Gastrocnemius medialis (tissue), 4 donors: ENCODE measurements around the gene LDLRAP1. TPM values are rescaled to one million over a fixed set of nuclear protein-coding genes. Genes with fewer than 3 reads are reported as not detected.
"Not testable (repeated sequence)": the region's sequence is repeated elsewhere in the genome, so short reads cannot be mapped to it uniquely, and the experiment has no call there.

Experiments
- ATAC-seq, 2 donors: fragments of 150-250 bp; one replicate each; pipeline ENCODE4 v1.9.1; 2016
- DNase-seq, 2 donors: peaks; one replicate each; pipeline ENCODE4 v3.0.0-alpha.2; 2019
- H3K27ac ChIP-seq, 4 donors: fragments of 200-600 bp; sonication (generic); 1 replicate in 1 of 4; 2 replicates in 3 of 4; pipeline ENCODE4 v1.5.1; 2016 to 2018; ENCODE audit warnings: mild to moderate bottlenecking in 2 of 4, moderate library complexity in 1 of 4
- H3K27me3 ChIP-seq, 3 donors: fragments of 200-600 bp; sonication (generic) in 2 of 3; 1 replicate in 1 of 3; 2 replicates in 2 of 3; pipeline versions ENCODE4 v1.5.1 to v1.6.0; 2016 to 2019; ENCODE audit warnings: mild to moderate bottlenecking in 1 of 3, moderate library complexity in 1 of 3
- H3K36me3 ChIP-seq, 2 donors: fragments of 200-600 bp; sonication (generic) in 1 of 2; one replicate each; pipeline ENCODE4 v1.5.1; 2017 to 2018
- H3K4me1 ChIP-seq, 2 donors: fragments of 200-600 bp; sonication (generic) in 1 of 2; one replicate each; pipeline ENCODE4 v1.5.1; 2016 to 2017; ENCODE audit warnings: mild to moderate bottlenecking in 2 of 2
- H3K4me3 ChIP-seq, 4 donors: fragments of 200-600 bp; sonication (generic) in 3 of 4; 1 replicate in 1 of 4; 2 replicates in 3 of 4; pipeline ENCODE4 v1.5.1; 2016 to 2019; ENCODE audit warnings: mild to moderate bottlenecking in 2 of 4
- H3K9me3 ChIP-seq, 3 donors: fragments of 200-600 bp; sonication (generic) in 2 of 3; 1 replicate in 1 of 3; 2 replicates in 2 of 3; pipeline ENCODE4 v1.5.1; 2016 to 2019
- POLR2A ChIP-seq, 2 donors: fragments of 450-650 bp; IDR thresholded peaks; one replicate each; pipeline ENCODE4 v1.6.1; 2017; ENCODE audit warnings: antibody characterized with exemption in 2 of 2, mild to moderate bottlenecking in 2 of 2, moderate library complexity in 2 of 2
- in situ Hi-C, 4 donors: fragments of 200-750 bp; cut with MboI; loops; one replicate each; pipeline versions ENCODE4 v1.15.0 to v1.8.0; 2017; ENCODE audit warnings: low sequenced_read_pairs in 4 of 4
- intact Hi-C: fragments of 100-400 bp; cut with DNase I; formaldehyde crosslinking; loops from one replicate; pipeline ENCODE4 v1.15.1; 2023; ENCODE audit warnings: low total_unique reads
- total RNA-seq, 4 donors: library from RNA; depleted of rRNA; stranded (reverse); fragments of >200 nt; gene quantifications; one replicate each; pipeline versions ENCODE4 v1.1.0 to v1.2.3, GENCODE V29; 2016
- TF ChIP-seq, protein P1 (sequence below), 5 experiments: fragments of 450-650 bp in 3 of 5; fragments of 200-600 bp in 2 of 5; sonication (generic) in 2 of 5; IDR thresholded peaks in 4 of 5; conservative IDR thresholded peaks in 1 of 5; 1 replicate in 4 of 5; 2 replicates in 1 of 5; pipeline ENCODE4 v1.5.1; 2016 to 2019; ENCODE audit warnings: antibody characterized with exemption in 5 of 5, mild to moderate bottlenecking in 3 of 5, moderate library complexity in 3 of 5

The LDLRAP1 gene
- total RNA-seq, 4 donors from 2014 or later, result 10.0 to 17.9 (median 14.2) TPM

DNA sequence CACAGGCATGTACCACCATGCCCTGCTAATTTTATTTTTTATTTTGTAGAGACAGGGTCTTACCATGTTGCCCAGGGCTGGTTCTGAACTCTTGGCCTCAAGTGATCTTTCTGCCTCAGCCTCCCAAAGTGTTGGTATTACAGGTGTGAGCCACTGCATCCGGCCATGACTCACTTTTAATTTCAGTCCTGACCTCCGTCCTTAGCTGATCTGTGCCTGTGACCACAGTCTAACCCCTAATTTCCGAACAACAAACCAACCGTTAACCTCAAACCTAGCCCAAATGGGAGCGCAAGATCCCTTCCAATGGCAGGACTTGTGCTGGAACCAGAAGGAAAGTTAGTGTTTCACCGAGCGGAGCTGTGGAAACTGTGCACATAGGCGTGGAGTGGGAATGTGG lies 43.9 kb downstream of the LDLRAP1 start:
- no peak overlapping the region for H3K4me3 ChIP-seq
- DNase-seq (no peak), ATAC-seq (no peak)
- peaks cover 13 to 19% of the 10 kb centered on the region in 2 donors for H3K4me1 ChIP-seq
- no peaks in the 10 kb centered on the region for H3K9me3 ChIP-seq
- intact Hi-C loops (no loop called here), in situ Hi-C loops (no loop called here)
- H3K27me3 ChIP-seq, result no peaks in the 10 kb centered on the region
- TF ChIP-seq POLR2A (IDR thresholded peaks at IDR 0.05), result no peak
- TF ChIP-seq, protein P1, sequence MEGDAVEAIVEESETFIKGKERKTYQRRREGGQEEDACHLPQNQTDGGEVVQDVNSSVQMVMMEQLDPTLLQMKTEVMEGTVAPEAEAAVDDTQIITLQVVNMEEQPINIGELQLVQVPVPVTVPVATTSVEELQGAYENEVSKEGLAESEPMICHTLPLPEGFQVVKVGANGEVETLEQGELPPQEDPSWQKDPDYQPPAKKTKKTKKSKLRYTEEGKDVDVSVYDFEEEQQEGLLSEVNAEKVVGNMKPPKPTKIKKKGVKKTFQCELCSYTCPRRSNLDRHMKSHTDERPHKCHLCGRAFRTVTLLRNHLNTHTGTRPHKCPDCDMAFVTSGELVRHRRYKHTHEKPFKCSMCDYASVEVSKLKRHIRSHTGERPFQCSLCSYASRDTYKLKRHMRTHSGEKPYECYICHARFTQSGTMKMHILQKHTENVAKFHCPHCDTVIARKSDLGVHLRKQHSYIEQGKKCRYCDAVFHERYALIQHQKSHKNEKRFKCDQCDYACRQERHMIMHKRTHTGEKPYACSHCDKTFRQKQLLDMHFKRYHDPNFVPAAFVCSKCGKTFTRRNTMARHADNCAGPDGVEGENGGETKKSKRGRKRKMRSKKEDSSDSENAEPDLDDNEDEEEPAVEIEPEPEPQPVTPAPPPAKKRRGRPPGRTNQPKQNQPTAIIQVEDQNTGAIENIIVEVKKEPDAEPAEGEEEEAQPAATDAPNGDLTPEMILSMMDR (IDR thresholded peaks at IDR 0.05 in 4 of 5, conservative IDR thresholded peaks at IDR 0.05 in 1 of 5), result no peak
- H3K36me3 ChIP-seq, result no peaks in the 10 kb centered on the region
- H3K27ac ChIP-seq, result no peak overlapping the region

DNA sequence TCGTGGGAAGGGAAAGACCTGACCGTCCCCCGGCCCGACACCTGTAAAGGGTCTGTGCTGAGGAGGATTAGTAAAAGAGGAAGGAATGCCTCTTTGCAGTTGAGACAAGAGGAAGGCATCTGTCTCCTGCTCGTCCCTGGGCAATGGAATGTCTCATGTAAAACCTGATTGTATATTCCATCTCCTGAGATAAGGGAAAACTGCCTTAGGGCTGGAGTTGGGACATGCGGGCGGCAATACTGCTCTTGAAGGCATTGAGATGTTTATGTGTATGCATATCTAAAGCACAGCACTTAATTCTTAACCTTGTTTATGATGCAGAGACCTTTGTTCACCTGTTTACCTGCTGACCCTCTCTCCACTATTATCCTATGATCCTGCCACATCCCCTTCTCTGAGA lies 44.8 kb downstream of the LDLRAP1 start:
- in situ Hi-C loops, H3K4me3 ChIP-seq, H3K36me3 ChIP-seq, ATAC-seq, H3K27ac ChIP-seq, H3K9me3 ChIP-seq, H3K27me3 ChIP-seq, intact Hi-C loops, DNase-seq: not testable (repeated sequence)
- peaks cover 13 to 19% of the 10 kb centered on the region in 2 donors for H3K4me1 ChIP-seq

DNA sequence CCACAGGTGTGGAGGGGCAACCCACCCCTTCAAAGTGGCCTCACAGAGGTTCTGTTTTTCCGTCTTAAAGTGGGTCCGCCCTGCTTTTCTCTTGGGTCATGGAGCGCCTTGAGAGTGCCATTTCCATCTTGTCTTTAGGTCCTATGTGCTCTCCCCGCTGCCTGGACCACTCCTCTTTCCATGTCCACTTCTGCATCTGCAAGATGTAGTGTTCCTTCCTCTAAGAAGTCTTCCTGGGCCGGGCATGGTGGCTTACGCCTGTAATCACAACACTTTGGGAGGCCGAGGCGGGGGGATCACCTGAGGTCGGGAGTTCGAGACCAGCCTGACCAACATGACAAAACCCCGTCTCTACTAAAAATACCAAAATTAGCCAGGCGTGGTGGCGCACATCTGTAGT lies 45.4 kb downstream of the LDLRAP1 start:
- ATAC-seq, H3K9me3 ChIP-seq, DNase-seq, H3K36me3 ChIP-seq, intact Hi-C loops, H3K27ac ChIP-seq, H3K4me3 ChIP-seq, in situ Hi-C loops, H3K27me3 ChIP-seq: not testable (repeated sequence)
- peaks cover 13 to 16% of the 10 kb centered on the region in 2 donors for H3K4me1 ChIP-seq

DNA sequence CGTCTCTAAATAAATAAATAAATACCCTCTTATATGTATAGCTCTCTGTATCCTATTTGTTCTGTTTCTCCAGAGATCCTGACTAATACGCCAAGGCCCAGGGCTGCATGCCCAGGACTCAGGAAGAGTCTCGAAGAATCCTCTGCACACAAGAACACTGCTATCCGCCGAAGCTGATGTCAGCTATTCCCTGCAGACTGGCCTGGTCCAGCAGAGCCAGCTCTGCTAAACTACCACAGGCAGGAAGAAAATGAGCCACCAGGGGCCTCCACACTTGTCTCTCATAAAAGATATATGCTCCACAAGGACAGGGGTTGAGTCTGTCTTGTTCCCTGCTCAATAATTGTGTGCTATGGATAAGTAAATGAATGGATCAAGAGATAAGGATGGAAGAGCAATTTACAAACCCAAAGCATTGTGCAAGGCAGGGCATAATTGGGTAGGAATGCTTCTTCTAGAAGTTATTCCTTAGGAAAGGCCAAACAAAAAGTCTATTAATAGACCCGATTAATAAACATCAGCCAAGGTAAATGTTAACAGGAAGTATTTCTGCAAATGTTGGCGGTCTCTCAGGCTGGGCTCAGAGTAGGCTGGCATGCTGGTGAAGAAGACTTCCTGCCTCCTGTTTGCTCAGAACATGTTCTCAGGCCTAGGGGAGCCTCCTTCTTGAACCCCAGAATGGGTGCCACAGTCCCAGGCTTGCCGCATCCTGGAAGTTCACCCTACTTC lies 46.9 kb downstream of the LDLRAP1 start:
- Histone ChIP-seq H3K9me3 (no peaks in the 10 kb centered on the region), H3K4me1 (peaks cover 0 to 3% of the 10 kb centered on the region in 2 donors), H3K27me3 (no peaks in the 10 kb centered on the region), H3K36me3 (no peaks in the 10 kb centered on the region), H3K27ac (no peak overlapping the region), H3K4me3 (no peak overlapping the region)
- DNase-seq (no peak), ATAC-seq (no peak)
- in situ Hi-C loops (no loop called here), intact Hi-C loops (no loop called here)
- TF ChIP-seq, protein P1 (IDR thresholded peaks at IDR 0.05 in 4 of 5, conservative IDR thresholded peaks at IDR 0.05 in 1 of 5), result peak in 1 of 5 experiments; percentile 20
- TF ChIP-seq POLR2A (IDR thresholded peaks at IDR 0.05), result no peak

DNA sequence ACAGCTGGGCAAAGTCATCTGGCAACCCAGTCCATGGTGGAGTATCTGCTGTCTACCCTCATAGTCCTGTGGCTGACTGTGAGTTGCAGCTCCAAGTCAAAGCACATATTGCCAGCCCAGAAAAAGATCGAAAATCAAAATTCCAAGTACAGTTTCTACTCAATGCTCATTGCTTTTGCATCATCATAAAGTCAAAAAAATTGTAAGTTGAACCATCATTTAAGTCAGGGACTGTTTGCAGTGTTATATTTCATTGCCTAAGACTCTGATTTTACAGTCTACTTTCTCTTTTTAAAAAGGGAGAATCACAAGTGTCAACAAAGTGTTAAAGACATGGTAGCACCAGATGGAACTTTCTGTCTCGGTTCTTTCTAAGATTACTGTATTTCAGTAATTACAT lies 50.5 kb downstream of the LDLRAP1 start:
- no peak for DNase-seq
- Histone ChIP-seq H3K9me3 (no peaks in the 10 kb centered on the region), H3K4me3 (no peak overlapping the region), H3K27me3 (no peaks in the 10 kb centered on the region), H3K27ac (no peak overlapping the region), H3K4me1 (peaks cover 0 to 3% of the 10 kb centered on the region in 2 donors), H3K36me3 (no peaks in the 10 kb centered on the region)
- ATAC-seq, result no peak
- intact Hi-C loops (no loop called here), in situ Hi-C loops (no loop called here)
- TF ChIP-seq, protein P1 (IDR thresholded peaks at IDR 0.05 in 4 of 5, conservative IDR thresholded peaks at IDR 0.05 in 1 of 5), result no peak
- no peak for TF ChIP-seq POLR2A (IDR thresholded peaks at IDR 0.05)

DNA sequence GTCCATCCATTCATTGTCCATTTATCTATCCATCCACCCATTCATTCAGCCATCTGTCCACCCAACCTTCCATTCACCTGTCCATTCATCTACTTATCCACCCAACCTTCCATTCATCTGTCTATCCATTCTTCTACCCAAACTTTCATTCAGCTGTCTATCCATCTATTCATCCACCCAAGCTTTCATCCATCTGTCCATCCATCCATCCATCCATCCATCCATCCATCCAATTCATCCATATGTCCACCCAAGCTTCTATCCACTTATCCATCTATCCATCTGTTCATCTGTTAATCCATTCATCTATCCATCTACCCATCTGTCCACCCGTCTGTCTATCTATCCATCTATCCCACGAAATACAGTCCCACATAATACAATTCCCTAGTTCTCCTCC lies 51.6 kb downstream of the LDLRAP1 start:
- ATAC-seq, result no peak
- intact Hi-C loops, result no loop called here
- Histone ChIP-seq H3K27ac (no peak overlapping the region), H3K9me3 (no peaks in the 10 kb centered on the region), H3K4me3 (no peak overlapping the region), H3K27me3 (no peaks in the 10 kb centered on the region), H3K4me1 (peaks cover 0 to 3% of the 10 kb centered on the region in 2 donors), H3K36me3 (no peaks in the 10 kb centered on the region)
- in situ Hi-C loops, result no loop called here
- TF ChIP-seq, protein P1 (IDR thresholded peaks at IDR 0.05 in 4 of 5, conservative IDR thresholded peaks at IDR 0.05 in 1 of 5), result no peak
- TF ChIP-seq POLR2A (IDR thresholded peaks at IDR 0.05), result no peak
- DNase-seq, result no peak

DNA sequence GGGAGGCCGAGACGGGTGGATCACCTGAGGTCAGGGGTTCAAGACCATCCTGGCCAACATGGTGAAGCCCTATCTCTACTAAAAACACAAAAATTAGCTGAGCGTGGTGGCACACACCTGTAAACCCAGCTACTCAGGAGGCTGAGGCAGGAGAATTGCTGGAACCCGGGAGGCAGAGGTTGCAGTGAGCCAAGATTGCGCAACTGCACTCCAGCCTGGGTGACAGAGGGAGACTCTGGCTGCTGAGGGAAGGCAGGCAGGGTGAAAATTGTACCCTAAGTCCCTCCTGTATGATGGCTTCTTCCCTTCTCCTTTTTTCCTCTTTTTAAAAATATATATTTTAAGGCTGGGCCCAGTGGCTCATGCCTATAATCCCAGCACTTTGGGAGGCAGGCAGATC lies 53.2 kb downstream of the LDLRAP1 start:
- intact Hi-C loops, ATAC-seq, H3K9me3 ChIP-seq, H3K27ac ChIP-seq, DNase-seq, H3K4me3 ChIP-seq, H3K4me1 ChIP-seq, H3K27me3 ChIP-seq, H3K36me3 ChIP-seq, in situ Hi-C loops: not testable (repeated sequence)
